ENCODE measurements around the gene EYS.
"Not testable (repeated sequence)": the region's sequence is repeated elsewhere in the genome, so short reads cannot be mapped to it uniquely, and the experiment has no call there.

EYS gene

GRCh38 chr6:65452333-65452732, 254.7 kb downstream of the EYS start:
- DNase-seq (ENCODE audit: low read depth in 3 of 3) = no peak

- DNase-seq (ENCODE audit: low read depth in 3 of 3) = no peak
Observed at GRCh38 chr6:65450451-65450850, 256.6 kb downstream of the EYS start.

- DNase-seq (ENCODE audit: low read depth in 3 of 3) = no peak
Observed at GRCh38 chr6:65449926-65450325, 257.1 kb downstream of the EYS start.

DNA sequence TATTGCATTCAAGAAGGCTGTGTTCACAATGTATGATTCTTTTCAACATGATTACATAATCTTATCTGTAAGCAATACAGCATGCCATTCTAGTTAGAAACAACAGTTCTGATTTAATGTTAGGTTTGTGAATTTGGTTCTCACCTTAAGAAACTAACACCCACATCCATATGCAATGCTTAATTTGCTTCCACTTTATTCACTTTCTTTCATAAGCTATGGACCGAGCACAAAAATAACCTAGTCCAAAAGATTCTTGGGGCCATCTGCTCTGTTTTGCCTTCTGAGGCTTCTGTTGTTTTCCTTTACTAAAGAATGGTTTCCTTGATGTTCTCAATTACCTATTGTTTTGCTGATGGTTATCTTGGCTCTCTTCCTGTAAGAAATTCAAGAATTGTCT, 258.2 kb downstream of the EYS start:
- DNase-seq (ENCODE audit: low read depth in 3 of 3) = no peak

GRCh38 chr6:65436281-65436680, 270.7 kb downstream of the EYS start:
- DNase-seq (ENCODE audit: low read depth in 3 of 3) = no peak

DNA sequence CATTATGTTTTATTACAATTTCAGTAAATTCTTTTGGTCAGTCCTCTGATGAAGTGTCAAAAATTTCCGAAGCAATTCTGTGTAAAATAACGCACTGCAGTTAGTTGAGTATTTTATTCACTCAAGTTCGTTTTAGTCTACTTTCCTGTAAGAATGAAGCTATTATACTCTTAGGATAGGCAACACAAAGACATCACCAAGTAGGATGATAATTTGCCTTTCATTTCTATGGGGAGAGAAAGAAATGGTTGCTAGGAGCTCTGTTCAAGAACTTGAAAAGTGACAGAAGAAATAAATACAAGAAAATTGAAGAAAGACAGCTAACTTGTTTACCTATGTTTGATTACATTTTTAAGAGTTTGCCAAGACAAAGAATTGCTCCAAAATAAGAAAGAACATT, 290.4 kb downstream of the EYS start:
- no peak for DNase-seq (ENCODE audit: low read depth in 3 of 3)

- no peak for DNase-seq (ENCODE audit: low read depth in 3 of 3)
Observed at GRCh38 chr6:65410309-65410708, 296.7 kb downstream of the EYS start.

GRCh38 chr6:65402564-65402963, 304.5 kb downstream of the EYS start:
- DNase-seq (ENCODE audit: low read depth in 3 of 3) = no peak

- no peak for DNase-seq (ENCODE audit: low read depth in 3 of 3)
Observed at GRCh38 chr6:65399355-65400084, 307.5 kb downstream of the EYS start.

DNA sequence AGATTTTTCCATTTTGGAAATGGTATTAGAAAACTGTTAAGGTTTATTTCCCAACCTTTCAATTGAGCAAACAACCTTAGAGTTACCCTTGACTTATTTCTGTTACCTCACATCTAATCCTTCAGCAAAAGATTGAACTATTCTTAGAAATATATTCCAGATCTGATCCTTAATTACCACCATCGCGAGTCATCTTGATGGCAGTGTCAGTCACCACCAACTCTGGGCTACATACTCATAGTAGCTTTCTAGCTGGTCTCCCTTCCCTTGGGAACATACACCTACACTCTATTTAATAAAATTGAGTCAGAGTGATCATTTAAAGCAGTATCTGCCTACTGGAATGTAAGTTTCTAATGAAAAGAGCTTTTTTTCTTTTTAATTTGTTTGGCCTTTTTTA, 308.2 kb downstream of the EYS start:
- DNase-seq (ENCODE audit: low read depth in 3 of 3) = no peak

DNA sequence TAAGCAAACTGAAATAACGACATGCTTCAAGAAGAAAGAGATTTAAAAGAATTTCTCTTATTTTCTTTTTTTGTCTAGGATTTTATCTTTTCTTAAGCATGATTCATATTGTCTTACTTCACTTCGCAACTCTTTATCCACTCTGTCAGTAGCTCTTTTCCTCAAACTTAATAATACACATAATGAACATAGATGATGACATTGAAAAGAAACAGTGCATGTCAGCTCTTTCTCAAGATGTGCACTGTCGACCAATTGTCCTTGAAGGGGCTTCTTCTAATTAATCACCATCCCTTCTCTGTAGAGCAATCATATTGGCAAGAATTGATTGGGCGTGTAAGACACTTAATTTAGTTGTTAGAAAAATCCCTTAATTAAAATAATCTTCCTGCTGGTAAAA, 356.5 kb downstream of the EYS start:
- no peak for DNase-seq (ENCODE audit: low read depth in 3 of 3)

- DNase-seq (ENCODE audit: low read depth in 3 of 3) = not testable (repeated sequence)
Observed at GRCh38 chr6:65302655-65303054, 404.4 kb downstream of the EYS start.

DNA sequence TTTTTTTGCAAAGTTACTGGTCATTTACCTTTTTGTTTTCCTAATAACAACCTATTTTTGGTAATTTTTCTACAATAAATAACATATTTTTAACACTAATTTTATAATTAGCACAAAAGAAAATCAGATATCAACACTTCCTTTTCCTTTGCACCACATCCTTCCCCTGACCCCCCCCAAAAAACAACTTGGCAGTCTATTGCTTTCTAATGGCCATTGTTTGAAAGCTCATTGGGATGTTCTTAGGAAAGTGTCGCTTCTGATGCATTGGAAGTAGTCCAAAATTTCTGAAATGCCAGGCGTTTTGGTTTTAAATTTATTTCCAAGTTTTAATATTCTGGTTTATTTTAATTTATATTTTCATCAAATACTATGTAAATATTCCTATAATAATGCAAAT, 407.8 kb downstream of the EYS start:
- DNase-seq (ENCODE audit: low read depth in 3 of 3) = no peak

GRCh38 chr6:65295812-65296211, 411.2 kb downstream of the EYS start:
- no peak for DNase-seq (ENCODE audit: low read depth in 3 of 3)

DNA sequence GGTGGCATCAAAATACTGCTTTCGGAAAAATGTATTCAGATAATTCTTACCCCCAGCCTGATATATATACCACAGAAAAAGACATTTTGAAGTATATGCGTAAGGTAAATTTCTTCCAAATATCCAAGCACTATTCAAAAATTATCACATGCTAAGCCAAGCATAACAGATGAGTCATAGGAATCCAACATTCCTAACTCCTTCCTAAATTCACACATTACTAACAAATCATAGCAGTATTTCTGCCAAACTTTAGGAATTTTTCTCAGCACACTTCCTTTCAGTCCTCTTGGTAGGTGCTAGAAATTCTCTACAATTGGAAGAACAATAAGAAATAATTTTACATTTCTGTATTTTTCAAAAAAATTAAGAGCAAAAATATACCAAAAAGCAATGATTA, 417.5 kb downstream of the EYS start:
- no peak for DNase-seq (ENCODE audit: low read depth in 3 of 3)

DNA sequence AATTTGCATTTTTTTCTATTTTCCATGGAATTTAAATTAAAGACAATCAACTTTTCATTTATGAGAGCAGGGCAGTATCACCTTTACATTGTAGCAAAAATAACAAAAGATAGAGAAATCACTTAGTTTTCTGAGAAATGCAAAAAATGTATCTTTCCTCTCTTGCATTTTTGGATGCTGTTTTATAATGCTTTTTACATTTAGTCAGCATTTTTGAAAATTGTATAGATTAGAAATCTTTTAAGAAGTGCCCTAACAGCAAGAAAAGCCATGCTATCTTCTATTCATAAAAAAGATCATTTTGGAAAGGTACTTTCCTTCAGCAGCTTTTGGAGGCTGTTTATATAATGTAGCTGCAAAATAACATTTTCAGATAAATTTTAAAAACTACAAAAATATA, 421.8 kb downstream of the EYS start:
- no peak for DNase-seq (ENCODE audit: low read depth in 3 of 3)

DNA sequence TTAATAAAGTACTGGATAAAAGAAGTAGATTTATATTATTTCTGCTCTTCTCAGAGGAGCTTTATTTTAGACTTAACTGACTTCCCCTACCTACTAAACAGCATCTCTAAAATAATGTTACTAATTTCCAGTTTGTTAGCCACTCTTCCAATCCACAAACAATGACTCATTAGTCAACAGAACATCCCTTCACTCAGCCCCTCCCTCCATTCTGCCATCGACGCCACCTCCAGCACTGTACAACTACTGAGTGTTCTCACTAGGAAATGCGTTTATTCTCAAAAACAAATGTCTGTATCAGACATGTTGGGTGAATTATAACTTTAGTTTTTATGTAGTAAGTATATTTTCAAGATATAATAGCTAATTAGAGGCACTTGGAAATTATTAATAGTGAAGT, 427.0 kb downstream of the EYS start:
- DNase-seq (ENCODE audit: low read depth in 3 of 3) = no peak

DNA sequence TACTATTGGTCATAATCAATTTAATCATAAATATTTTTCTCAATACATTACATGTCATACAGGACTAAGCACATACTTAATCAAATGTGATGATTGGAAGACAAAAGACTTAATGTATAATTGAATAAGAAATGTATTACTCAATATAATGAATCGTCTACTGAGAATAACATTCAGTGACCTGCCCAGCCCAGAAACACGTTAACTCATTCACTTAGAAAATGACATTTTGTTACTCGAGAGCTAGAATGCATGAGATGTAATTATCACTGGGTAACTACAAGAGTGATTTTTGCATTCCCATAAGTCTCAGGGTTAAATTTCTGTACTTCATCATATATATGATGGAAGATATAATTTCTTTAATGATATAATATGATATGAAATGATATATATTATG, 444.8 kb downstream of the EYS start:
- no peak for DNase-seq (ENCODE audit: low read depth in 3 of 3)

- DNase-seq (ENCODE audit: low read depth in 3 of 3) = no peak
Observed at GRCh38 chr6:65259982-65260381, 447.0 kb downstream of the EYS start.

GRCh38 chr6:65259059-65259458, 448.0 kb downstream of the EYS start:
- DNase-seq (ENCODE audit: low read depth in 3 of 3) = no peak

GRCh38 chr6:65253041-65253440, 454.0 kb downstream of the EYS start:
- no peak for DNase-seq (ENCODE audit: low read depth in 3 of 3)

DNA sequence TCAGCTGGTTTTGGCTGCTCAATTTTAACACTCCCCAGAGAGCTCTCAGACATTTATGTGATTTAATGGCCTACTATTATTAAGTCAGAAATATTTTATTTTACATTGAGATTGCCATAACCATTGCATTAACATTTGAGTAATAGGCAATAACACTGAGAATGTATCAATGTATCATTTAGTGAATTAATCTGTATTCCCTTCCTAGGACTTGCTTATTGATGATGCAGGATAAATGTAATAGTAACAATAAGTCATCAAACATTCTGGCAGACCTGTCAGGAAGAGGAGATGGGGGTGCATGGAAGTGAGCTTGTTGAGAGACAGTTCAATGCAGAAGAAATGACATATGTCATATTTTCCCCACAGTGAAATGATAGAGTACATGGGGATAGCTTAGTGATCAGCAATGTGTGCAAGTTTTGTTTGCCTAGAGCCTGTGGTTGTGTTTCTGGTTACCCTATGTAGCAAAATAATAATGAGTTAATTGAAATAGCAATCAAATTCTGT, 458.9 kb downstream of the EYS start:
- DNase-seq (ENCODE audit: low read depth in 3 of 3) = no peak

DNA sequence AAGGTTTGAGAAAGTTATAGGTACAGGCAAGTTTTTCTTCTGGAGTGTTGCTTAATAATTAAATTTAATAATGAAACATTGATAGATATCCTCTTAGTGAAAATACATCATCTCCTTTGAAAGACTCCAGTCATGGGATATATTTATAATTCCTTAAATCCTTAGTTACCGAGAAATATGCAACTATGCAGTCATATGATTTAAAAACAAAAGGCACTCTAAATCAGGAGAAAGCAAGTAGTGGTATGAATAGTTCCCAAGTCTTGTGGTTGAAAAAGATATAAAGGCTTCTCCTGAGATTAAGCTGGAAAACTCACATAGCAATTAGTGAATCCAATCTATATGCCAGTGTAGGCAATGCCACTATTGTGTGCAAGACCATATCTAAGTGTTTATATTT, 475.4 kb downstream of the EYS start:
- no peak for DNase-seq (ENCODE audit: low read depth in 3 of 3)

- DNase-seq (ENCODE audit: low read depth in 3 of 3) = no peak
Observed at GRCh38 chr6:65229825-65230224, 477.2 kb downstream of the EYS start.
